Hepatocyte (in vitro differentiated cells): ENCODE results near the gene SLC26A4. TPM values are rescaled to one million over a fixed set of nuclear protein-coding genes. Genes with fewer than 3 reads are reported as not detected.

Experiments used
- DNase-seq: peaks from one replicate; pipeline ENCODE4 v3.0.0-alpha.2; 2016; ENCODE audit warnings: low spot score
- H2AFZ ChIP-seq: fragments of 200-600 bp; sonication (generic); 2 replicates; pipeline ENCODE4 v1.6.0; 2016; ENCODE audit warnings: antibody characterized with exemption, mild to moderate bottlenecking
- H3K27ac ChIP-seq: fragments of 200-600 bp; sonication (generic); 2 replicates; pipeline ENCODE4 v1.5.1; 2016; ENCODE audit warnings: mild to moderate bottlenecking
- H3K27me3 ChIP-seq: fragments of 200-600 bp; sonication (generic); 2 replicates; pipeline ENCODE4 v1.6.1; 2016
- H3K36me3 ChIP-seq: fragments of 200-600 bp; sonication (generic); replicated peaks from 2 replicates; pipeline ENCODE4 v1.5.1; 2016; ENCODE audit warnings: low read depth; ENCODE audit not compliant: insufficient read depth
- H3K4me1 ChIP-seq: fragments of 200-600 bp; sonication (generic); 2 replicates; pipeline ENCODE4 v1.5.1; 2016; ENCODE audit warnings: mild to moderate bottlenecking, moderate library complexity; ENCODE audit not compliant: insufficient read depth
- H3K4me2 ChIP-seq: fragments of 200-600 bp; sonication (generic); 2 replicates; pipeline ENCODE4 v1.6.0; 2016
- H3K4me3 ChIP-seq: fragments of 200-600 bp; sonication (generic); 2 replicates; pipeline ENCODE4 v1.5.1; 2016; ENCODE audit warnings: mild to moderate bottlenecking
- H3K79me2 ChIP-seq: fragments of 200-600 bp; sonication (generic); 2 replicates; pipeline ENCODE4 v1.6.0; 2017; ENCODE audit warnings: mild to moderate bottlenecking
- H3K9me2 ChIP-seq: fragments of 200-600 bp; sonication (generic); replicated peaks from 2 replicates; pipeline ENCODE4 v1.6.0; 2017; ENCODE audit warnings: mild to moderate bottlenecking; ENCODE audit not compliant: insufficient read depth
- H3K9me3 ChIP-seq: fragments of 200-600 bp; sonication (generic); 2 replicates; pipeline ENCODE4 v1.5.1; 2016; ENCODE audit warnings: low read depth, mild to moderate bottlenecking
- H4K20me1 ChIP-seq: fragments of 200-600 bp; sonication (generic); 2 replicates; pipeline ENCODE4 v1.6.0; 2016; ENCODE audit warnings: mild to moderate bottlenecking; ENCODE audit not compliant: insufficient read depth, poor library complexity, severe bottlenecking
- EZH2 ChIP-seq: fragments of 200-600 bp; sonication (generic); IDR thresholded peaks from 2 replicates; pipeline ENCODE4 v1.6.1; 2016; ENCODE audit warnings: antibody characterized with exemption, mild to moderate bottlenecking, borderline replicate concordance
- EZH2phosphoT487 ChIP-seq: fragments of 200-600 bp; sonication (generic); IDR thresholded peaks from one replicate; pipeline ENCODE4 v1.6.1; 2018; ENCODE audit warnings: antibody characterized with exemption, mild to moderate bottlenecking, low read depth, moderate library complexity; ENCODE audit not compliant: unreplicated experiment, severe bottlenecking
- WGBS: methylation state at CpG from one replicate; pipeline ENCODE4 v1.1.6; 2016; ENCODE audit warnings: low lambda C conversion rate; ENCODE audit errors: missing lambda C conversion rate; 5-methylcytosine and 5-hydroxymethylcytosine counted together
- polyA plus RNA-seq: library from polyadenylated mRNA; unstranded; fragments of >200 nt; fragmentation: Nextera tagmentation; extraction: Ambion mirVana; gene quantifications from 2 replicates; pipeline ENCODE4 v1.2.1, GENCODE V29; 2016
- total RNA-seq: library from RNA; depleted of rRNA; stranded (reverse); fragments of >200 nt; gene quantifications from 2 replicates; pipeline ENCODE4 v1.2.3, GENCODE V29; 2014
- TF ChIP-seq, protein P1 (sequence below): fragments of 200-600 bp; sonication (generic); IDR thresholded peaks from 2 replicates; pipeline ENCODE4 v1.5.1; 2016; ENCODE audit warnings: antibody characterized with exemption, mild to moderate bottlenecking; ENCODE audit not compliant: poor library complexity

Gene SLC26A4
- total and polyA plus RNA-seq, 2 experiments from 2014 or later: 0.20 TPM; not detected in 1

- Histone ChIP-seq H3K4me1 (no peaks in the 10 kb centered on the region), H3K9me2 (no peaks in the 10 kb centered on the region), H3K9me3 (no peaks in the 10 kb centered on the region), H3K36me3 (no peaks in the 10 kb centered on the region), H4K20me1 (no peaks in the 10 kb centered on the region), H3K4me3 (no peak overlapping the region), H3K27ac (no peak overlapping the region), H3K4me2 (no peak overlapping the region), H3K79me2 (no peaks in the 10 kb centered on the region), H3K27me3 (peaks cover 21% of the 10 kb centered on the region), H2AFZ (no peak overlapping the region)
- DNase-seq: no peak
- TF ChIP-seq, protein P1, sequence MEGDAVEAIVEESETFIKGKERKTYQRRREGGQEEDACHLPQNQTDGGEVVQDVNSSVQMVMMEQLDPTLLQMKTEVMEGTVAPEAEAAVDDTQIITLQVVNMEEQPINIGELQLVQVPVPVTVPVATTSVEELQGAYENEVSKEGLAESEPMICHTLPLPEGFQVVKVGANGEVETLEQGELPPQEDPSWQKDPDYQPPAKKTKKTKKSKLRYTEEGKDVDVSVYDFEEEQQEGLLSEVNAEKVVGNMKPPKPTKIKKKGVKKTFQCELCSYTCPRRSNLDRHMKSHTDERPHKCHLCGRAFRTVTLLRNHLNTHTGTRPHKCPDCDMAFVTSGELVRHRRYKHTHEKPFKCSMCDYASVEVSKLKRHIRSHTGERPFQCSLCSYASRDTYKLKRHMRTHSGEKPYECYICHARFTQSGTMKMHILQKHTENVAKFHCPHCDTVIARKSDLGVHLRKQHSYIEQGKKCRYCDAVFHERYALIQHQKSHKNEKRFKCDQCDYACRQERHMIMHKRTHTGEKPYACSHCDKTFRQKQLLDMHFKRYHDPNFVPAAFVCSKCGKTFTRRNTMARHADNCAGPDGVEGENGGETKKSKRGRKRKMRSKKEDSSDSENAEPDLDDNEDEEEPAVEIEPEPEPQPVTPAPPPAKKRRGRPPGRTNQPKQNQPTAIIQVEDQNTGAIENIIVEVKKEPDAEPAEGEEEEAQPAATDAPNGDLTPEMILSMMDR: no peak
- TF ChIP-seq EZH2phosphoT487: no peak
- TF ChIP-seq EZH2: no peak
Observed at GRCh38 chr7:107703219-107703618, 42.6 kb downstream of the SLC26A4 start.

- Histone ChIP-seq H4K20me1 (no peaks in the 10 kb centered on the region), H3K36me3 (no peaks in the 10 kb centered on the region), H3K4me2 (no peak overlapping the region), H3K27ac (no peak overlapping the region), H2AFZ (no peak overlapping the region), H3K9me2 (no peaks in the 10 kb centered on the region), H3K27me3 (peaks cover 21% of the 10 kb centered on the region), H3K79me2 (no peaks in the 10 kb centered on the region), H3K4me3 (no peak overlapping the region), H3K4me1 (no peaks in the 10 kb centered on the region), H3K9me3 (no peaks in the 10 kb centered on the region)
- WGBS: 97% methylated on average over 3 of the region's 3 CpGs
- no peak for TF ChIP-seq EZH2
- no peak for TF ChIP-seq EZH2phosphoT487
- TF ChIP-seq, protein P1: no peak
- no peak for DNase-seq
Observed at GRCh38 chr7:107703872-107704271, 43.2 kb downstream of the SLC26A4 start.

DNA sequence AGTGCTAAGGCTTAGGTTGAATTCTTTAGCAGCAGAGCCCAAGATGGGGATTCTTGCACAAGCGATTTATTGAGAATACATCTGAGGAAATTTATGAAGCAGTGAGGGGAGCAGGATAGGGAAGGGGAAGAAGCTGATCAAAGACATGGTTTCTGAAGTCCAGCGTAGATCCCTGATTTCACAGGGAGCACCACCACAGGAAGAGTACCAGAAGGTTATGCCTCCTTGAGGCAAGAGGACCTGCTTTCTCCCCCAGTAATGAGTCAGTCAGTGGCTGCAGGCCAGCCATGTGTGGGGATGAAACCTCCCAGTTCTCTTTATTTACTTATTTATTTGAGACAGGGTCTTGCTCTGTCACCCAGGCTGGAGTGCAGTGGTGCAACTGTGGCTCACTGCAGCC, 48.3 kb downstream of the SLC26A4 start:
- Histone ChIP-seq H2AFZ (no peak overlapping the region), H3K4me3 (no peak overlapping the region), H3K36me3 (no peaks in the 10 kb centered on the region), H3K79me2 (no peaks in the 10 kb centered on the region), H3K4me2 (no peak overlapping the region), H3K9me2 (no peaks in the 10 kb centered on the region), H3K27ac (no peak overlapping the region), H4K20me1 (no peaks in the 10 kb centered on the region), H3K4me1 (no peaks in the 10 kb centered on the region), H3K27me3 (peaks cover 4% of the 10 kb centered on the region), H3K9me3 (no peaks in the 10 kb centered on the region)
- TF ChIP-seq, protein P1: no peak
- TF ChIP-seq EZH2 (no peak), EZH2phosphoT487 (no peak)
- DNase-seq: no peak
- 97% methylated on average over 2 of the region's 2 CpGs for WGBS

DNA sequence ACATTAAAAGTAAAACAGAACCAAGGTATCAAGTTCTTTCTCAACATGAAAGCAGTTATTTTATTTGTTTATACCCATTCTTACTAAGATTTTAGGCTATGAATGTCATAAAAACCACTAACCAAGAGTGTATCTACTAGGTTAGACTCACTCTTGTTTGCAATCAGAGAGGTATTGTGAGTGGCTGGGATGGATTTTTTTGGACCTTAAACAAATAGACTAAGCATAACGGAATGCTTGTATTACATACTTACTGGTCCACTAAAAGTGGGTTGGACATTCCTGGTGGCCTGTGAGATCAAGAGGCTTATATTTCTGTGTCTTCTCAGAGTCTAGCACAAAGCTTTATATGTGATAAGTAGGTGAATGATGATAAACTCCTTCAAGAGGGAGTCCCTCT, 50.7 kb downstream of the SLC26A4 start:
- H3K27me3 ChIP-seq: no peaks in the 10 kb centered on the region
- no peak overlapping the region for H3K4me2 ChIP-seq
- H3K9me3 ChIP-seq: no peaks in the 10 kb centered on the region
- WGBS: 72% methylated on average over 1 of the region's 1 CpG
- H3K4me3 ChIP-seq: no peak overlapping the region
- no peak for DNase-seq
- H4K20me1 ChIP-seq: no peaks in the 10 kb centered on the region
- H3K9me2 ChIP-seq: no peaks in the 10 kb centered on the region
- no peak overlapping the region for H2AFZ ChIP-seq
- no peak for TF ChIP-seq EZH2phosphoT487
- TF ChIP-seq, protein P1: no peak
- TF ChIP-seq EZH2: no peak
- H3K27ac ChIP-seq: no peak overlapping the region
- H3K36me3 ChIP-seq: no peaks in the 10 kb centered on the region
- no peaks in the 10 kb centered on the region for H3K4me1 ChIP-seq
- no peaks in the 10 kb centered on the region for H3K79me2 ChIP-seq
